Activated naive CD8-positive, alpha-beta T cell (primary cell): ENCODE results near the gene PPP3CB.

Experiments used
- H3K27ac Mint-ChIP-seq: one replicate; pipeline ENCODE4 v1.8.0; 2021; ENCODE audit warnings: mixed read lengths
- H3K27me3 Mint-ChIP-seq: one replicate; pipeline ENCODE4 v1.8.0; 2021; ENCODE audit warnings: mixed read lengths
- H3K36me3 Mint-ChIP-seq: one replicate; pipeline ENCODE4 v1.8.0; 2021; ENCODE audit warnings: mixed read lengths
- H3K4me1 Mint-ChIP-seq: one replicate; pipeline ENCODE4 v1.8.0; 2021; ENCODE audit warnings: low read depth, mixed read lengths
- H3K4me3 Mint-ChIP-seq: one replicate; pipeline ENCODE4 v1.8.0; 2021; ENCODE audit warnings: mild to moderate bottlenecking, mixed read lengths
- H3K9me3 Mint-ChIP-seq: one replicate; pipeline ENCODE4 v1.8.0; 2021; ENCODE audit warnings: low read depth, mixed read lengths

The PPP3CB gene

DNA sequence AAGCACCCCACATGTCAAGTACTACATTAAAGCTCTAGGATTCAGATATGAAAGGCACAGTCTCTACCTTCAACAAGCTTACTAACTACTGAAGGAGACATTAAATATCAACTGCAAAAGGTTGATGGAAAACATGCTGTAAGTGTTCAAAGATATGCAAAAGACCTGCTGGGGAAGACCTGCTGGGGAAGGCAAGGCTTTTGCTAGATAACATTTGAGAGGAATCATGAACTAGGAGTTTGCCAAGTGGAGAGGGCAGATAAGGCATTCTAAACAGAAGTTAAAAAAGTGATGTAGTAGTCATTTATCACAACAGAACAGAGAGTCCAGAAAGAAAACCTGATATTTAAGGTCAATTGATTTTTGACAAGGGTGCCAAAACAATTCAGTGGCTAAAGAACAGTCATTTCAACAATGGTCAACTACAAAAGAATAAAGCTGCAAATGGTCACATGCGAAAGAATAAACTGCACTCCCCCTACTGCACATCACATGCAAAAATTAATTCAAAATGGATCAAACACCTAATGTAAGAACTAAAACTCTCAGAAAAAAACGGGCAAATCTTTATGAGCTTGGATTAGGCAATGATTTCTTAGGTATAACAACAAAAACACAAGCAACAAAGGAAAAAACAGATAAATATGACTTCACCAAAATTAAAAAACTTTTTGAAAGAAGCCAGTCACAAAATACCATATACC is 39.5 kb downstream of the PPP3CB start:
- H3K4me3 Mint-ChIP-seq: no peak overlapping the region
- no peaks in the 10 kb centered on the region for H3K27me3 Mint-ChIP-seq
- peak overlapping the region; percentile 16 for H3K27ac Mint-ChIP-seq
- H3K4me1 Mint-ChIP-seq: no peaks in the 10 kb centered on the region
- peaks cover 15% of the 10 kb centered on the region for H3K36me3 Mint-ChIP-seq
- H3K9me3 Mint-ChIP-seq: no peaks in the 10 kb centered on the region

DNA sequence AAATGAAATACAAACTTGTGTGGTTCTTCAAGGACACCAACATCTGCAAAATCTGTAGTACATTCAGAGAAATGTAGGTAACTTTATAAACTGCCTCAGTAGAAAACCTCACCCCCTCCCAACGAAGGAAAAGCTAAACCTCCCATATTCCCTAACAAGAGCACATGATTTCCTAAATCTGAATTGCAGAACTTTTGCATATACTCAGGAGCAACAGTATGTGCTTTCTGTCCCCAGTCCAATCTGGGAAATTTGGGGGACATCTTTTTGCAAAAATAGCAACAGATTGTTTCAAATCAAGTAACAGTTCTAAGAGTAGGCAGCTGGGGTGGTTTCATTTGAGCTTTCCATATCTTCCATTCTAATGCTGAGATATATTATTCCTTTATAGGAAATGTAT is 46.7 kb downstream of the PPP3CB start:
- Mint-ChIP-seq H3K4me1 (no peaks in the 10 kb centered on the region), H3K27ac (no peak overlapping the region), H3K4me3 (no peak overlapping the region), H3K27me3 (no peaks in the 10 kb centered on the region), H3K9me3 (no peaks in the 10 kb centered on the region), H3K36me3 (peaks cover 9% of the 10 kb centered on the region)

DNA sequence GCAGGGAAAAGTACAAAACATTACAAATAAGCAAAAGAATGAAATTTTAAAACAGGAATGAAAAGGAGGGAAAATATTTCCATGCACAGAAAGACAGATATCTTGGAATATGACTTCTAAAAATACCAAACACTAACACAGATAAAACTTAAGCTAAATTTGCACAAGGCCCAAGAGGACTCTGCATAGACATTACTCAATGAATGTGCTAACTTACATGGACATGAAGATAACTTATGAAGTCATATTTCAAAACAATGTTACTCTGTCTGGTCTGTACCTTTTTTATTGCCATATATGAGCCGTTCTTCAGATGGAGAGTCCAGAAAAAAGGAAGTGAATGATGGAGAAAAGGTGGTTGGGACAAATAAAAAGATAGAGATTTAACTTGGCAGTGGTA is 47.4 kb downstream of the PPP3CB start:
- H3K9me3 Mint-ChIP-seq: no peaks in the 10 kb centered on the region
- no peak overlapping the region for H3K27ac Mint-ChIP-seq
- H3K36me3 Mint-ChIP-seq: peaks cover 7% of the 10 kb centered on the region
- no peaks in the 10 kb centered on the region for H3K27me3 Mint-ChIP-seq
- H3K4me1 Mint-ChIP-seq: no peaks in the 10 kb centered on the region
- H3K4me3 Mint-ChIP-seq: no peak overlapping the region

DNA sequence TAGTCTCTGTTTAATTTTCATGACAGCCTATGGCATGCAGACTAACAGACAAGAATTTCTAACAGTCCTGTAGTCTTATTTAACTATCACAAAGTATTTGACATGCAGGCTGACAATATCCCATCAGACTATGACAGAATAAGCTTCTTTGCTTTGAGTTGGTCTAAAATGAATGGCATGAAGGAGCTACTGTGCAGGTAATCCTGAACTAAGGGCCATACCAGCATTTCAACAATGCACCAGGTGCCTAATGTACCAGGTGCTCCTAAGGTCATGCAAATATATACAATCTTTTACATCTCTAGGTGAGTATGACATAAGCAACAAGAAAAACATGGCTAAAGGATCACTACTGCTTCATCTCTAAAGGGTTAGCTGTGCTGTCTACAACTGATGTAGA is 48.9 kb downstream of the PPP3CB start:
- Mint-ChIP-seq H3K27ac (no peak overlapping the region), H3K27me3 (no peaks in the 10 kb centered on the region), H3K9me3 (no peaks in the 10 kb centered on the region), H3K4me1 (no peaks in the 10 kb centered on the region), H3K4me3 (no peak overlapping the region), H3K36me3 (peaks cover 7% of the 10 kb centered on the region)

DNA sequence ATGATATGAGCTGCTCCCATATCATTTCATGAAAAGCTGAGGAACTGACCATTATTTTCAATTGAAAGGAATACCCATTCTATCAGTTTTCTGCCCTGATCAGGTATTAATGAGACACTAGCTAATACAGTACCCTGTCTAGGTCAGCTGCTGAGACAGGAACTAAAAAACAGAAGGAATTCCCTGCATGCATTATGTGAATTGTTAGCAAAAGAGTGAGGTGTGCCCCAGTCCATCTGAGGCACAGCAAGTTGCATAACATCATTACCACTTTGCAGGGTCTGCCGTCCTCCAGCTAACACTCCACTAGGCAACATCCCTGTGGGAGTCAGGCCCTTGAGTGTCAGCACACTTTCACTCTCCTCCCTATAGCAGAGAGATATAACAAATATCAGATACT is 51.4 kb downstream of the PPP3CB start:
- no peak overlapping the region for H3K4me3 Mint-ChIP-seq
- H3K27me3 Mint-ChIP-seq: no peaks in the 10 kb centered on the region
- no peaks in the 10 kb centered on the region for H3K9me3 Mint-ChIP-seq
- H3K27ac Mint-ChIP-seq: no peak overlapping the region
- H3K4me1 Mint-ChIP-seq: peaks cover 8% of the 10 kb centered on the region
- peaks cover 2% of the 10 kb centered on the region for H3K36me3 Mint-ChIP-seq

DNA sequence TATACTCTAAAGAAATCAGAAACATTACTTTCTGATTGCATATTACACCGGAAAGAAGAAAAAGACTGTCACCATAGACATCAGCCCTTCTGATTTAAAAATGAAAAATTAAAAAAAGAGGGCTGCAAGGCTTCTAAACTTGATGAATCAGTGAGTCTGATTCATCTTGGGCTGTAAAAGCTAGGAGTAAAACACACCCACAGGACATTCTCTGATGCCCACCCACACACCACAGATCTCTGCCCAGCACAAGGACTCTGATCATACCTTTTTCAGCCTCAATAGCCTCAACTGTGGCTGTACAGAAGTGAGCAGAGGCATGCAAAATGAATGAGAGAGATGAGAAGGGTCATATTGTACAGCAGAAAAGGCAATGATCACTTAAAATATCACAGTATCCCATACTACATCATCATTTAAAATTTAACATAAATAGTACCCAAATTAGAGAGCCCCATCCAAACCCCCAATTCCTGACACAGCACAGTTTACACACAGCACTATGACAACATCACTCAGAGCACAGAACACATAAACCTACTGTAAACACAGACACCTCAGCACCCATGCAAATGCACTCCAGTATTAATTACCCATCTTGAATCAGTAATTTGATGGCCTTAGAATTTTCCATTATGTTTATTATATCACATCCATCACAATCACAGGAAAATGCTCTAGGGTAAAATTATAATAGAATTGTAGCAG is 56.1 kb downstream of the PPP3CB start:
- H3K36me3 Mint-ChIP-seq: peaks cover 11% of the 10 kb centered on the region
- H3K27me3 Mint-ChIP-seq: no peaks in the 10 kb centered on the region
- H3K4me3 Mint-ChIP-seq: no peak overlapping the region
- peaks cover 16% of the 10 kb centered on the region for H3K4me1 Mint-ChIP-seq
- H3K9me3 Mint-ChIP-seq: no peaks in the 10 kb centered on the region
- no peak overlapping the region for H3K27ac Mint-ChIP-seq

DNA sequence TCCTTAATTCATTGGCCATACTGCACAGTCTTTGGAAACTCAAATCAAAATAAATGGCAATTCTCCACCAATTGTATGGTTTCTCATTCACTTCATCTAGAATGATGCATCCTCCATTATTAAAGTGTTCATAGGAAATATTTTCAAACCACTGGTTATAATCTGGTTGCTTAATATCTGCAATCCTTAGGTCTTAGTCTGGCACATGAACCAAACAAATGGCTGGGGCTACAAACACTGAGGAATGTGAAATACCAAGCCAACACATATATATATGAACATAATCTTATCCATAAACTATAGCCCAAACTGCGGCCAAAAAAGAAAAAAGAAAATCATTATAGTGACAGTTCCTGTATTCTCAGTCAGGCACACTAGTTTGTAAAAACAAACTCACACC is 56.8 kb downstream of the PPP3CB start:
- Mint-ChIP-seq H3K4me1 (peaks cover 17% of the 10 kb centered on the region), H3K27me3 (no peaks in the 10 kb centered on the region), H3K36me3 (peaks cover 8% of the 10 kb centered on the region), H3K4me3 (no peak overlapping the region), H3K27ac (peak overlapping the region; percentile 8), H3K9me3 (no peaks in the 10 kb centered on the region)

DNA sequence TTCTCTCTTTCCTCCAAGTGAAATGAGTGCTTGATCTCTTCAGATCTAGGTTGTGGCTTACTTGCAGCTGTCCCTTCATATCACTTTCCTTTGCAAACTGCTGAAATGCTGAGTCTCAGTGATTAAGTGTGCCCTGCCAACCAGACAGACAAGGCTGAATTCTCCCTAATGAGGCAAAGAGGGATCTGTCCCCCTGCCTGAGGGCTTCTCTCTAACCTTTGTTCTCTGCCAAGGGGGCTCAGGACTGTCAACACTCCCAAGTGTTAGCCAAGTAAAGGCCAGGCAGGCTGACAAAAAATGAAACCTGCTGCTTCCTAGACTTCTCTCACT is 62.3 kb downstream of the PPP3CB start, which contains the start of gene MSS51:
MSS51 (minus strand) TSS at position 24 of the 330 bp plus-strand sequence. CDS start 5,277 bp downstream, outside the sequence.
- Mint-ChIP-seq H3K4me1 (peaks cover 20% of the 10 kb centered on the region), H3K36me3 (peaks cover 8% of the 10 kb centered on the region), H3K27me3 (no peaks in the 10 kb centered on the region), H3K9me3 (no peaks in the 10 kb centered on the region), H3K27ac (peak within 1 kb of the TSS; percentile 61), H3K4me3 (no peak within 1 kb of the TSS)

DNA sequence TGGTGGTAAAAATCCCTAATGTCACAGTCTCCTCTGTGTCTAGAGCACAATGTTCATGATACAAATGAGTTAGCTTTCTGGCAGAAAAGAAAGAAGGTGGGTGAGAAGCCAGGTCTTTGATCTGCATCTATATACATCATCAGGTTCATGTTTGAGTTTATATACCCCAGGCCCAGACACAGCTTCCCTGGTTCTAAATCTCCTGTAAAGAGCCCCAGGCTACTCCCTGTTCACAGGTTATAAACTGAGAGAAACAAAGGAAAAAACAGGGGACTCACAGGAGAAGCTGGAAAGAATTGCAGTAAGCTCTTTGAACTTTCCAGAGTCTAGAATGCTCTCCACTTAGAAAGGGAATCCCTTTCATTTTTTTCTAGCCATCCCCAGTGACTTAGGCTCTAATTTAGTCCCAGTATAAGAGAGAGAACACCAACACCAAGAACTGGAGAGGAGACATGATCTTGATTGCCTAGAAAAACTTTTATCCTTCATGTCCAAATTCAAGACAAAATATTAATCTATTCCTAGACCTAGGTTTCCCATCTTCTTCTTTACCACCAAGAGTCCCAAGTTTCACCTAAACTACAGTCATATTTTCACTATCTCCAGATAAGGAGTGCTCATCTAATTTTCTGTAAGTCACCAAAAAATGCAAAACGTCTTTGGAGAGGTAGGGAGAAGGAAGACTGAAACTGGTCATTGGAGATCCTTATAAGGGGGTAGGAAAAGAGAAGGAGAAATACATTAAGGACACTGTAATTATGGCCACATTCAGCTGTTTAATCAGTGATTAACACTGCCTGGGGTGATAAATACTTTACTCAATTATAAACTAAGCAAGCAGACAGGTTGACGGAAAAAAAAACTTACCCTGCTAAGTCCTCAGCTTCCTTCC is 62.9 kb downstream of the PPP3CB start:
- Mint-ChIP-seq H3K27ac (peak overlapping the region; percentile 61), H3K9me3 (no peaks in the 10 kb centered on the region), H3K4me3 (no peak overlapping the region), H3K4me1 (peaks cover 20% of the 10 kb centered on the region), H3K36me3 (peaks cover 9% of the 10 kb centered on the region), H3K27me3 (no peaks in the 10 kb centered on the region)

DNA sequence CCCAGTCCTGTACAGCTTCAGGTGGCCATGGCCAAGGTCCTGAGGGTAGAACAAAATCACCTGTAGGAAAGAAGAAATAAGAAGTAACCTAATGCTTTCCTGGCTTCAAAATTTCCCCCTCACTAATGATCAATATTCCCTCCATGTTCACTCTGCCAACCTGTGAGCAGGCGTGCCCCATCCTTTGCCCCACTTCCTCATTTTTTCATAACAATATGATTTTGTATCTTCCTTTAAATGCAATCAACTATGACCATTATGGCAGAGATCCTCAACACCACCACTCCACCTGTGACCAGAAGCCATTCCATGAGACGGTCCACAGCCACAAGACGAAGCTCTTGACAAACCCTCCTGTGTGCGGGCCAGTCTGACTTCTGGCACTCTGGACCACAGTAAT is 69.5 kb downstream of the PPP3CB start:
- H3K4me1 Mint-ChIP-seq: peaks cover 6% of the 10 kb centered on the region
- H3K27ac Mint-ChIP-seq: no peak overlapping the region
- no peaks in the 10 kb centered on the region for H3K9me3 Mint-ChIP-seq
- peaks cover 21% of the 10 kb centered on the region for H3K36me3 Mint-ChIP-seq
- H3K27me3 Mint-ChIP-seq: no peaks in the 10 kb centered on the region
- no peak overlapping the region for H3K4me3 Mint-ChIP-seq

DNA sequence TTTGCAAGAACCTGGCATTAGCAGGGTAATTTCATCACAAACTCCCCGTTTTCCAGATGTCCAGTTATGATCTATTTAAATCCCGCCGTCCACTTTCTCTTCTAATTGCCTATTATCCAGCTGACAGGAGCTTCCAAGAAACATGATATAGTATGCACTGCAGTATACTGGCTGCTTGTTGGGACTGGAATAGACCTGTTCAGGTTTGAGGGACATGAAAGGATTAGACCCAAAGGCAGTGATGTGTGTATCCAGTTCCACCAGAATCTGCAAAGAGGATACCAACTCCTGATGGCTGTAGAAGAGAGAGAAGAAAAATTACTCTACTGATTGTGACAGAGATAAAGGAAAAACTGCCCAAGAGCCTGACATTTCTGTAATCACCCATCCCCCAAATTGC is 71.3 kb downstream of the PPP3CB start:
- no peaks in the 10 kb centered on the region for H3K27me3 Mint-ChIP-seq
- no peaks in the 10 kb centered on the region for H3K9me3 Mint-ChIP-seq
- no peak overlapping the region for H3K4me3 Mint-ChIP-seq
- peaks cover 21% of the 10 kb centered on the region for H3K36me3 Mint-ChIP-seq
- no peak overlapping the region for H3K27ac Mint-ChIP-seq
- peaks cover 6% of the 10 kb centered on the region for H3K4me1 Mint-ChIP-seq

DNA sequence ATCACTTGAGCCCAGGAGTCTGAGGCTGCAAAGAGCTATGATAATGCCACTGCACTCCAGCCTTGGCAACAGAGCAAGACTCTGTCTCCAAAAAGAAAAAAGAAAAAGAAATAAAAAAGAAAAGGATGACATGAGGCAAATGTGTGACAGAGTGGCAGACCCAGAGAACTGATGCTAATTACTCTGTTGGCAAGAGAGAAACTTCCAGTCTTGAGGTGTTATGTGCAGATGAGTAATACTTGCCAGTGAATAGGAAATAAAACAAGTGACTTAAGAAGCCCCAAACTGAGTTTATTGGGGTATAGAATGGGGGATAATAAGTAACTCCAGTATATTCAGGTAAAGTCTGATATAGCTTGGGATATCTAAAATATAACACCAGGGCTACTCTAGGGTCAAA is 72.5 kb downstream of the PPP3CB start:
- peak overlapping the region; percentile 41 for H3K27ac Mint-ChIP-seq
- no peak overlapping the region for H3K4me3 Mint-ChIP-seq
- H3K4me1 Mint-ChIP-seq: peaks cover 6% of the 10 kb centered on the region
- peaks cover 21% of the 10 kb centered on the region for H3K36me3 Mint-ChIP-seq
- H3K27me3 Mint-ChIP-seq: no peaks in the 10 kb centered on the region
- H3K9me3 Mint-ChIP-seq: no peaks in the 10 kb centered on the region

DNA sequence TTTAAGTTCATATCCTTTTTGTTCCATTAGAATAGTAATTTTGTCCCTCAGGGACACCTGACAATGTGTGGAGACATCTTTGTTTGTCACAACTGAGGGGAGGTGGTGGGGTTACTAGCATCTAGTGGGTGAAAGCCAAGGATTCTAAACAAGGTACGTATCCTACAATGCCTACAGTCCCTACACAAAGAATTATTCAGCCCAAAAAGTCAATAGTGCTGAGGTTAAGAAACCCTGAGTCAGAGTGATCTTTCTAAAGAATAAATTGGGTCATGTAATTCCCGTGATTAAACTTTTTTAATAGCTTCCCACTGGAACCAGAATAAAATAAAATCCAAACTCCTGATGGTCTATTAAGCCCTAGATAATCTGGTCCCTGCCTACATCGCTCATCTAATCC is 79.3 kb downstream of the PPP3CB start:
- Mint-ChIP-seq H3K4me3 (no peak overlapping the region), H3K9me3 (no peaks in the 10 kb centered on the region), H3K4me1 (peaks cover 24% of the 10 kb centered on the region), H3K27me3 (no peaks in the 10 kb centered on the region), H3K27ac (no peak overlapping the region), H3K36me3 (no peaks in the 10 kb centered on the region)

DNA sequence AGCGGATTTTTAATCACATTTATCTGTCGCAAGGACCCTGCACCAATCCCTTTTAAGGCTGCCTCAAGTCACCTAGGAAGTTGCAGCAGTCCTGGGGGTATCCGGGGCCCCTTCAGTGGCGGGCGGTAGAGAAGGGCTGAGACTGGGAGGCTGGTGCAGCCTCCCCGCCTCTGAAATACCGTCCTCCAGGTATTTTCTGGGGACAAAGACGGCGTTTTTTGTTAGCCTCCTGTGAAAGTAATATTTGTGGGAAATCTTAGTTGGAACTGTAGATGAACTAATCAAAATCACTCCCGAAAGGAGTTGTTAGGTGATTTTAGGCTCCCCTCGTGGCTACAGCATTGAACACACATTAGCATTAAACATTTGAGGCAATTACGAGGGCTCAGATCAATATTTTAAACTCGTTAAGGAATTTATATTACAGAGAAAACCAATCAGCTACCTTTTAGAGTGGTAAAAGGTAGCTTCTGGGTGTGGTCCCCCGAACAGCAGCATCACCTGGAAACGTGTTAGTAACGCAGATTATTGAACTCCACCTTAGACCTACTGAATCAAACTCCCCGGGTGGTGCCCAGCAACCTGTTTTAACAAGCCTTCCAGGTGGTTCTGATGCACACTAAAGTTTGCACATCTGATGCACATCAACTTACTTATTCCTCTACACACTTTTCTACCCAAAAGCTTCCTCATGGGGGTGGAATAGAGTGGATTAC is 81.4 kb downstream of the PPP3CB start:
- H3K36me3 Mint-ChIP-seq: peaks cover 8% of the 10 kb centered on the region
- peak overlapping the region; percentile 81 for H3K27ac Mint-ChIP-seq
- H3K4me1 Mint-ChIP-seq: peaks cover 43% of the 10 kb centered on the region
- no peaks in the 10 kb centered on the region for H3K27me3 Mint-ChIP-seq
- H3K9me3 Mint-ChIP-seq: no peaks in the 10 kb centered on the region
- H3K4me3 Mint-ChIP-seq: peak overlapping the region; percentile 90
